Measurements from ENCODE around the gene SACM1L.

DNA sequence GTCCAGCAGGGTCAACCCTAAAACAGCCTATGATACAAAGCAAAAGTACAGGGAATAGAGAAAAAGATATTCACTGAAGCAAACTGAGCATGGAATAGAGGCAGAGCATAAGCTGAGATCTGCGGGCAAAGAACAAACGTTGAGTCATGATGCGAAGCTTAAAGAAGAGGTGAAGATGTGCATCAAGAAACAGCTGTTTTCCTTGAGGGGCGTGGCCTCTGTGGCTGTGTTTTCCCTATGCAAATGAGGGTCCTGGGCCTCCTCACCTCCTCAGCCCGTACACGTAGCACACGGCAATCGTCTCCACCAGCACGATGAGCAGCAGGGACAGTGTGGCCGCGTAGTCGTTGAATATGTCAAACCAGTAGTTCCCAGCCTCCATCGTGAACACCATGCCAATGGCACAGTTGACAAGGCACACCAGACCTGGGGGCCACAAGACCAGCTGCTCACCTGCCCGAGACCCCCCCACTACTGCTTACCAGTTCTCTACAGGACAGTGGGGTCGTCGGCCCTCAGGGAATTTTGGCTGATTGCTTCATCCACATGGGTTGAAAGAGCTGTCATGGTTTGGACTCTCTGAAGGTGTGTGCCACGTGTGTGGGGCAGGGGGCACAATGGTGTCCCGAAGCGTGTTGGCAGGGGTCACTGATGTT lies 73.6 kb downstream of the SACM1L start:
- TF ChIP-seq, protein P1, sequence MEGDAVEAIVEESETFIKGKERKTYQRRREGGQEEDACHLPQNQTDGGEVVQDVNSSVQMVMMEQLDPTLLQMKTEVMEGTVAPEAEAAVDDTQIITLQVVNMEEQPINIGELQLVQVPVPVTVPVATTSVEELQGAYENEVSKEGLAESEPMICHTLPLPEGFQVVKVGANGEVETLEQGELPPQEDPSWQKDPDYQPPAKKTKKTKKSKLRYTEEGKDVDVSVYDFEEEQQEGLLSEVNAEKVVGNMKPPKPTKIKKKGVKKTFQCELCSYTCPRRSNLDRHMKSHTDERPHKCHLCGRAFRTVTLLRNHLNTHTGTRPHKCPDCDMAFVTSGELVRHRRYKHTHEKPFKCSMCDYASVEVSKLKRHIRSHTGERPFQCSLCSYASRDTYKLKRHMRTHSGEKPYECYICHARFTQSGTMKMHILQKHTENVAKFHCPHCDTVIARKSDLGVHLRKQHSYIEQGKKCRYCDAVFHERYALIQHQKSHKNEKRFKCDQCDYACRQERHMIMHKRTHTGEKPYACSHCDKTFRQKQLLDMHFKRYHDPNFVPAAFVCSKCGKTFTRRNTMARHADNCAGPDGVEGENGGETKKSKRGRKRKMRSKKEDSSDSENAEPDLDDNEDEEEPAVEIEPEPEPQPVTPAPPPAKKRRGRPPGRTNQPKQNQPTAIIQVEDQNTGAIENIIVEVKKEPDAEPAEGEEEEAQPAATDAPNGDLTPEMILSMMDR (conservative IDR thresholded peaks at IDR 0.05; ENCODE audit: low read depth, low read length): no peak
- TF ChIP-seq, protein P2, sequence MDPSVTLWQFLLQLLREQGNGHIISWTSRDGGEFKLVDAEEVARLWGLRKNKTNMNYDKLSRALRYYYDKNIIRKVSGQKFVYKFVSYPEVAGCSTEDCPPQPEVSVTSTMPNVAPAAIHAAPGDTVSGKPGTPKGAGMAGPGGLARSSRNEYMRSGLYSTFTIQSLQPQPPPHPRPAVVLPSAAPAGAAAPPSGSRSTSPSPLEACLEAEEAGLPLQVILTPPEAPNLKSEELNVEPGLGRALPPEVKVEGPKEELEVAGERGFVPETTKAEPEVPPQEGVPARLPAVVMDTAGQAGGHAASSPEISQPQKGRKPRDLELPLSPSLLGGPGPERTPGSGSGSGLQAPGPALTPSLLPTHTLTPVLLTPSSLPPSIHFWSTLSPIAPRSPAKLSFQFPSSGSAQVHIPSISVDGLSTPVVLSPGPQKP (IDR thresholded peaks at IDR 0.05; ENCODE audit: borderline replicate concordance, low read depth, low read length): no peak
- TF ChIP-seq MAFK (IDR thresholded peaks at IDR 0.05; ENCODE audit: low read depth, low read length) (no peak), MXI1 (IDR thresholded peaks at IDR 0.05; ENCODE audit: borderline replicate concordance, low read depth, low read length) (no peak), SMC3 (IDR thresholded peaks at IDR 0.05; ENCODE audit: low read depth, low read length) (no peak), CHD1 (IDR thresholded peaks at IDR 0.05; ENCODE audit: low read depth, low read length) (no peak), POLR2A (IDR thresholded peaks at IDR 0.05; ENCODE audit: low read depth, low read length) (no peak), CEBPB (IDR thresholded peaks at IDR 0.05; ENCODE audit: low read depth, low read length) (no peak), MAZ (IDR thresholded peaks at IDR 0.05; ENCODE audit: borderline replicate concordance, low read depth, low read length) (no peak), RAD21 (IDR thresholded peaks at IDR 0.05; ENCODE audit: low read length) (no peak), RFX5 (IDR thresholded peaks at IDR 0.05; ENCODE audit: low read depth, low read length) (no peak), BHLHE40 (IDR thresholded peaks at IDR 0.05; ENCODE audit: low read depth, low read length) (no peak), RCOR1 (IDR thresholded peaks at IDR 0.05; ENCODE audit: insufficient replicate concordance, low read length) (no peak)
- TF ChIP-seq, protein P3, sequence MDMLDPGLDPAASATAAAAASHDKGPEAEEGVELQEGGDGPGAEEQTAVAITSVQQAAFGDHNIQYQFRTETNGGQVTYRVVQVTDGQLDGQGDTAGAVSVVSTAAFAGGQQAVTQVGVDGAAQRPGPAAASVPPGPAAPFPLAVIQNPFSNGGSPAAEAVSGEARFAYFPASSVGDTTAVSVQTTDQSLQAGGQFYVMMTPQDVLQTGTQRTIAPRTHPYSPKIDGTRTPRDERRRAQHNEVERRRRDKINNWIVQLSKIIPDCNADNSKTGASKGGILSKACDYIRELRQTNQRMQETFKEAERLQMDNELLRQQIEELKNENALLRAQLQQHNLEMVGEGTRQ (IDR thresholded peaks at IDR 0.05; ENCODE audit: low read depth, low read length): no peak

All from IMR-90 (cell line).